HepG2 (cell line): ENCODE data around the gene RWDD4. TPM values are rescaled to one million over a fixed set of nuclear protein-coding genes. Genes with fewer than 3 reads are reported as not detected.

Source experiments
- ATAC-seq: fragments of 200-7000 bp; cut with Tn5 transposase; 3 replicates; pipeline ENCODE4 v1.9.1; 2020; ENCODE audit warnings: mild to moderate bottlenecking, moderate library complexity
- BruUV-seq: library from RNA; stranded (reverse); fragments of 400-500 nt; replicated peaks from 2 replicates; lab custom pipeline; 2021; lab: Mats Ljungman, UMichigan
- CTCF ChIA-PET: fragments of 300-600 bp; formaldehyde crosslinking; extraction: SDS; loops from one replicate; lab custom pipeline; 2021; ENCODE audit warnings: low total read pairs, inconsistent platforms, low intra/inter-chr PET ratio; lab: Yijun Ruan, JAX
- POLR2A ChIA-PET: fragments of 350-600 bp; sonication (Branson Sonifier 250); formaldehyde crosslinking; loops from one replicate; lab custom pipeline; 2020; ENCODE audit warnings: antibody characterized with exemption, inconsistent platforms; lab: Yijun Ruan, JAX
- DNase-seq: peaks from one replicate; pipeline ENCODE4 v3.0.0-alpha.2; 2015; ENCODE audit warnings: low spot score
- FAIRE-seq: peaks from 3 replicates; lab custom pipeline; 2011; peaks lifted over from hg19 to GRCh38; lab: Jason Lieb, UNC
- H2AFZ ChIP-seq: one replicate; pipeline ENCODE4 v1.6.1; 2011; ENCODE audit warnings: low read length, inconsistent platforms
- H3K27ac ChIP-seq: fragments of 300-600 bp; 3 replicates; pipeline ENCODE4 v1.8.0; 2011; ENCODE audit warnings: mixed run types, mild to moderate bottlenecking, mixed read lengths, low read length, inconsistent platforms; ENCODE audit not compliant: insufficient read depth; ENCODE audit errors: extremely low read length
- H3K27me3 ChIP-seq, 2 experiments: fragments of 200-600 bp in 1 of 2; 2 replicates in 1 of 2; 3 replicates in 1 of 2; pipeline versions ENCODE4 v1.6.0 to v1.8.0; 2011; ENCODE audit warnings: low read length in 2 of 2, mild to moderate bottlenecking in 2 of 2, moderate library complexity in 2 of 2, inconsistent platforms in 1 of 2; ENCODE audit not compliant: insufficient read depth in 2 of 2, control insufficient read depth in 1 of 2
- H3K36me3 ChIP-seq, 2 experiments: fragments of 200-600 bp in 1 of 2; replicated peaks in 1 of 2; 2 replicates in 1 of 2; 3 replicates in 1 of 2; pipeline versions ENCODE4 v1.5.1 to v1.8.0; 2011; ENCODE audit warnings: low read length in 2 of 2, inconsistent platforms in 1 of 2; ENCODE audit not compliant: insufficient read depth in 2 of 2, control insufficient read depth in 1 of 2
- H3K4me1 ChIP-seq: 2 replicates; pipeline ENCODE4 v1.5.1; 2012; ENCODE audit warnings: low read length, inconsistent platforms; ENCODE audit not compliant: insufficient read depth
- H3K4me2 ChIP-seq: 2 replicates; pipeline ENCODE4 v1.6.0; 2011; ENCODE audit warnings: low read depth, low read length, inconsistent platforms
- H3K4me3 ChIP-seq, 3 experiments: fragments of 200-600 bp in 1 of 3; sonication (generic), shearing (Covaris generic) in 1 of 3; replicated peaks in 1 of 3; 2 replicates each; pipeline ENCODE4 v1.5.1; 2011 to 2016; ENCODE audit warnings: low read length in 3 of 3, inconsistent platforms in 2 of 3, low read depth in 2 of 3, mild to moderate bottlenecking in 2 of 3, control low read depth in 1 of 3, mixed read lengths in 1 of 3; ENCODE audit not compliant: insufficient read depth in 1 of 3
- H3K79me2 ChIP-seq: one replicate; pipeline ENCODE4 v1.6.1; 2011; ENCODE audit warnings: low read length, inconsistent platforms; ENCODE audit not compliant: insufficient read depth
- H3K9ac ChIP-seq: 2 replicates; pipeline ENCODE4 v1.6.0; 2011; ENCODE audit warnings: mild to moderate bottlenecking, low read depth, low read length, inconsistent platforms; ENCODE audit not compliant: insufficient read depth
- H3K9me3 ChIP-seq: 2 replicates; pipeline ENCODE4 v1.5.1; 2012; ENCODE audit warnings: mild to moderate bottlenecking, low read length
- H4K20me1 ChIP-seq: 2 replicates; pipeline ENCODE4 v1.6.0; 2011; ENCODE audit warnings: inconsistent platforms, mild to moderate bottlenecking, low read length, moderate library complexity; ENCODE audit not compliant: insufficient read depth
- KAT7 ChIP-seq: IDR thresholded peaks from 2 replicates; pipeline ENCODE4 v1.6.1; 2018; ENCODE audit warnings: borderline replicate concordance, missing compliant biosample characterization
- MBNL3 ChIP-seq: fragments of 250-450 bp; sonication (Bioruptor Pico); conservative IDR thresholded peaks from 2 replicates; pipeline ENCODE4 v1.8.0; 2022; ENCODE audit warnings: mild to moderate bottlenecking, inconsistent platforms
- MED13 ChIP-seq: sonication (generic); formaldehyde crosslinking; IDR thresholded peaks from 2 replicates; pipeline ENCODE4 v1.5.0; 2020; ENCODE audit warnings: missing genetic modification reagents
- NR1H2 ChIP-seq: sonication (generic); formaldehyde crosslinking; IDR thresholded peaks from 2 replicates; pipeline ENCODE4 v1.8.1; 2022; ENCODE audit warnings: low read depth, missing genetic modification reagents, borderline replicate concordance
- RNF2 ChIP-seq: fragments of 450-650 bp; conservative IDR thresholded peaks from 2 replicates; pipeline ENCODE4 v1.6.1; 2016; ENCODE audit warnings: low read depth
- SATB2 ChIP-seq: sonication (generic); formaldehyde crosslinking; IDR thresholded peaks from 2 replicates; pipeline ENCODE4 v1.5.0; 2020; ENCODE audit warnings: missing genetic modification reagents
- SIX1 ChIP-seq: sonication (generic); formaldehyde crosslinking; IDR thresholded peaks from 2 replicates; pipeline ENCODE4 v1.4.0; 2020; ENCODE audit warnings: missing genetic modification reagents, borderline replicate concordance
- SMC3 ChIP-seq: IDR thresholded peaks from 2 replicates; pipeline ENCODE4 v1.6.1; 2011; ENCODE audit warnings: low read length, improper control_type of control experiment
- ZNF20 ChIP-seq: sonication (generic); formaldehyde crosslinking; IDR thresholded peaks from 2 replicates; pipeline ENCODE4 v1.4.0; 2020; ENCODE audit warnings: mild to moderate bottlenecking, moderate library complexity, missing genetic modification reagents
- ZNF224 ChIP-seq: sonication (generic); formaldehyde crosslinking; IDR thresholded peaks from 2 replicates; pipeline ENCODE4 v1.5.0; 2020; ENCODE audit warnings: mild to moderate bottlenecking, missing genetic modification reagents
- ZNF253 ChIP-seq: sonication (generic); formaldehyde crosslinking; IDR thresholded peaks from 2 replicates; pipeline ENCODE4 v1.8.0; 2022; ENCODE audit warnings: mild to moderate bottlenecking, missing genetic modification reagents, borderline replicate concordance
- ZNF329 ChIP-seq: sonication (generic); formaldehyde crosslinking; IDR thresholded peaks from 2 replicates; pipeline ENCODE4 v1.9.0; 2021; ENCODE audit warnings: low read depth, mild to moderate bottlenecking, missing genetic modification reagents
- ZNF577 ChIP-seq: sonication (generic); formaldehyde crosslinking; IDR thresholded peaks from 2 replicates; pipeline ENCODE4 v1.4.0; 2020; ENCODE audit warnings: mild to moderate bottlenecking, low read depth, missing genetic modification reagents, borderline replicate concordance
- WGBS: methylation state at CpG from one replicate; pipeline ENCODE4 v1.1.6; 2017; ENCODE audit warnings: low lambda C conversion rate; 5-methylcytosine and 5-hydroxymethylcytosine counted together
- in situ Hi-C: cut with HindIII; loops from 2 replicates; pipeline ENCODE4 v1.10.0; 2017; ENCODE audit warnings: low pct_unique_long_range_greater_than_20kb; ENCODE audit not compliant: extremely low pct_ligation_motif_present
- intact Hi-C: fragments of 100-400 bp; cut with micrococcal nuclease; formaldehyde crosslinking; loops from one replicate; pipeline ENCODE4 v1.10.0; 2022; ENCODE audit not compliant: unreplicated experiment
- polyA plus RNA-seq, 8 experiments: library from polyadenylated mRNA; depleted of rRNA in 3 of 8; stranded (reverse) in 7 of 8; unstranded in 1 of 8; fragments of >200 nt; fragmentation: Illumina TruSeq in 4 of 8; extraction: Trizol in 4 of 8; gene quantifications; 2 replicates each; pipeline versions ENCODE4 v1.2.1 to v1.2.3, GENCODE V29; 2011 to 2016; ENCODE audit warnings: low read depth in 4 of 8, missing spikeins in 1 of 8, mixed read lengths in 1 of 8; ENCODE audit not compliant: insufficient read depth in 1 of 8
- total RNA-seq, 5 experiments: library from RNA; depleted of rRNA; stranded (reverse); fragments of >200 nt; fragmentation: Illumina TruSeq; extraction: Trizol; gene quantifications; 2 replicates each; pipeline ENCODE4 v1.2.3, GENCODE V29; 2016; ENCODE audit warnings: low read depth in 1 of 5
- TF ChIP-seq, protein P1 (sequence below): IDR thresholded peaks from 2 replicates; pipeline ENCODE4 v1.6.1; 2016; ENCODE audit warnings: missing genetic modification reagents, missing compliant biosample characterization
- TF ChIP-seq, protein P2 (sequence below): IDR thresholded peaks from 2 replicates; pipeline ENCODE4 v1.6.1; 2012; ENCODE audit warnings: inconsistent platforms
- TF ChIP-seq, protein P3 (sequence below), 2 experiments: fragments of 450-650 bp in 1 of 2; sonication (generic) in 1 of 2; formaldehyde crosslinking; IDR thresholded peaks; 2 replicates each; pipeline versions ENCODE4 v1.5.0 to v1.8.0; 2020 to 2022; ENCODE audit warnings: mild to moderate bottlenecking in 1 of 2, missing genetic modification reagents in 1 of 2
- TF ChIP-seq, protein P4 (sequence below): sonication (generic); formaldehyde crosslinking; IDR thresholded peaks from 2 replicates; pipeline ENCODE4 v1.5.0; 2020; ENCODE audit warnings: missing genetic modification reagents
- TF ChIP-seq, protein P5 (sequence below): sonication (generic); formaldehyde crosslinking; conservative IDR thresholded peaks from 2 replicates; pipeline ENCODE4 v1.4.0; 2020; ENCODE audit warnings: missing genetic modification reagents

Gene RWDD4
- total and polyA plus RNA-seq, 2 of the 13 experiments (the other 11 are each of a cell fraction or from before 2014, with no cell fraction given): 10.2 to 25.4 TPM

DNA sequence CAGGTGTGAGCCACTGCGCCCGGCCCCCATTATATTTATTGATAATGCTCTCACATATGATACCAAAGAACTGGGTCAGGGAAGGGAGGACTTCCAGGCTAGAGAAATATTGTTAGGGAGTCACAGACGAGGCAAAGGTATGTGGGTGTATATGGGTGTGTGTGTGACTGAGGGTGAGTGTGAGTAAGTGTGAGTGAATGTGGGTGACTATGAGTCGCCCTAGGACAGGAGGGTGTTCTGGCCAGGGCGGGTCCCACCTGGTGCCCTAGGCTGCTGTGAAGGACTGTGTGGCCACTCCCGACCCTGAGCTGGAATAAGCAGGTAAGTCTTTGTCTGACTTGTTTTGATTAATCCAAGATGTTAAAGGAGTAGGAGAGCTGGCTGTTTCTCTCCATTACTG lies 34.4 kb downstream of the RWDD4 start:
- Histone ChIP-seq H3K27me3 (peaks cover 0 to 5% of the 10 kb centered on the region in 2 experiments; a peak in 2 of 5 replicates), H4K20me1 (no peaks in the 10 kb centered on the region), H2AFZ (no peak overlapping the region), H3K4me3 (no peak overlapping the region), H3K4me2 (no peak overlapping the region), H3K79me2 (no peaks in the 10 kb centered on the region), H3K4me1 (peaks cover 16% of the 10 kb centered on the region)
- intact Hi-C loops: no loop called here
- POLR2A ChIA-PET: no interaction called here
- DNase-seq (no peak), FAIRE-seq (no peak)
- no peak for TF ChIP-seq MBNL3 (CRISPR knock-in tag)
- no peak for TF ChIP-seq MED13 (CRISPR knock-in tag)
- no peak for TF ChIP-seq ZNF253 (CRISPR knock-in tag)
- no peak for TF ChIP-seq ZNF224
- TF ChIP-seq ZNF329 (CRISPR knock-in tag): no peak
- no peak for TF ChIP-seq SMC3
- TF ChIP-seq, protein P1, sequence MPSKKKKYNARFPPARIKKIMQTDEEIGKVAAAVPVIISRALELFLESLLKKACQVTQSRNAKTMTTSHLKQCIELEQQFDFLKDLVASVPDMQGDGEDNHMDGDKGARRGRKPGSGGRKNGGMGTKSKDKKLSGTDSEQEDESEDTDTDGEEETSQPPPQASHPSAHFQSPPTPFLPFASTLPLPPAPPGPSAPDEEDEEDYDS (CRISPR knock-in tag): no peak
- TF ChIP-seq, protein P2, sequence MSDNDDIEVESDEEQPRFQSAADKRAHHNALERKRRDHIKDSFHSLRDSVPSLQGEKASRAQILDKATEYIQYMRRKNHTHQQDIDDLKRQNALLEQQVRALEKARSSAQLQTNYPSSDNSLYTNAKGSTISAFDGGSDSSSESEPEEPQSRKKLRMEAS: no peak
- TF ChIP-seq ZNF20 (CRISPR knock-in tag): no peak
- TF ChIP-seq SATB2 (CRISPR knock-in tag): no peak
- TF ChIP-seq, protein P3, sequence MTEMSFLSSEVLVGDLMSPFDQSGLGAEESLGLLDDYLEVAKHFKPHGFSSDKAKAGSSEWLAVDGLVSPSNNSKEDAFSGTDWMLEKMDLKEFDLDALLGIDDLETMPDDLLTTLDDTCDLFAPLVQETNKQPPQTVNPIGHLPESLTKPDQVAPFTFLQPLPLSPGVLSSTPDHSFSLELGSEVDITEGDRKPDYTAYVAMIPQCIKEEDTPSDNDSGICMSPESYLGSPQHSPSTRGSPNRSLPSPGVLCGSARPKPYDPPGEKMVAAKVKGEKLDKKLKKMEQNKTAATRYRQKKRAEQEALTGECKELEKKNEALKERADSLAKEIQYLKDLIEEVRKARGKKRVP (CRISPR knock-in tag; IDR thresholded peaks at IDR 0.05): no peak
- TF ChIP-seq NR1H2 (CRISPR knock-in tag): no peak
- no peak for TF ChIP-seq KAT7 (CRISPR knock-in tag)
- no peak for TF ChIP-seq SIX1 (CRISPR knock-in tag)
- TF ChIP-seq, protein P4, sequence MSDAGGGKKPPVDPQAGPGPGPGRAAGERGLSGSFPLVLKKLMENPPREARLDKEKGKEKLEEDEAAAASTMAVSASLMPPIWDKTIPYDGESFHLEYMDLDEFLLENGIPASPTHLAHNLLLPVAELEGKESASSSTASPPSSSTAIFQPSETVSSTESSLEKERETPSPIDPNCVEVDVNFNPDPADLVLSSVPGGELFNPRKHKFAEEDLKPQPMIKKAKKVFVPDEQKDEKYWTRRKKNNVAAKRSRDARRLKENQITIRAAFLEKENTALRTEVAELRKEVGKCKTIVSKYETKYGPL (CRISPR knock-in tag): no peak
- no peak for TF ChIP-seq RNF2
- no peak for TF ChIP-seq ZNF577 (CRISPR knock-in tag)
- TF ChIP-seq, protein P5, sequence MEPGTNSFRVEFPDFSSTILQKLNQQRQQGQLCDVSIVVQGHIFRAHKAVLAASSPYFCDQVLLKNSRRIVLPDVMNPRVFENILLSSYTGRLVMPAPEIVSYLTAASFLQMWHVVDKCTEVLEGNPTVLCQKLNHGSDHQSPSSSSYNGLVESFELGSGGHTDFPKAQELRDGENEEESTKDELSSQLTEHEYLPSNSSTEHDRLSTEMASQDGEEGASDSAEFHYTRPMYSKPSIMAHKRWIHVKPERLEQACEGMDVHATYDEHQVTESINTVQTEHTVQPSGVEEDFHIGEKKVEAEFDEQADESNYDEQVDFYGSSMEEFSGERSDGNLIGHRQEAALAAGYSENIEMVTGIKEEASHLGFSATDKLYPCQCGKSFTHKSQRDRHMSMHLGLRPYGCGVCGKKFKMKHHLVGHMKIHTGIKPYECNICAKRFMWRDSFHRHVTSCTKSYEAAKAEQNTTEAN (CRISPR knock-in tag): no peak
- TF ChIP-seq, all 625 proteins: peak for 0
- 26% methylated on average over 6 of the region's 6 CpGs for WGBS
- no peak for ATAC-seq
- BruUV-seq: no TSS peak
- CTCF ChIA-PET: no interaction called here
- H3K9ac ChIP-seq: no peak overlapping the region
- H3K9me3 ChIP-seq: no peaks in the 10 kb centered on the region
- in situ Hi-C loops: no loop called here
- no peak overlapping the region for H3K27ac ChIP-seq
- H3K36me3 ChIP-seq: no peaks in the 10 kb centered on the region
